Activated naive CD4-positive, alpha-beta T cell (primary cell): ENCODE measurements around the gene VAV2.
A peak's percentile ranks its signal among the peaks of the same experiment; 100 is the strongest.

ENCODE experiments used
- DNase-seq, 4 experiments: peaks; one replicate each; lab custom pipeline; 2025; lab: John Stamatoyannopoulos, UW

The VAV2 gene

GRCh38 chr9:134028076-134028475 lies 36.0 kb upstream of the VAV2 start:
- no peak for DNase-seq

DNA sequence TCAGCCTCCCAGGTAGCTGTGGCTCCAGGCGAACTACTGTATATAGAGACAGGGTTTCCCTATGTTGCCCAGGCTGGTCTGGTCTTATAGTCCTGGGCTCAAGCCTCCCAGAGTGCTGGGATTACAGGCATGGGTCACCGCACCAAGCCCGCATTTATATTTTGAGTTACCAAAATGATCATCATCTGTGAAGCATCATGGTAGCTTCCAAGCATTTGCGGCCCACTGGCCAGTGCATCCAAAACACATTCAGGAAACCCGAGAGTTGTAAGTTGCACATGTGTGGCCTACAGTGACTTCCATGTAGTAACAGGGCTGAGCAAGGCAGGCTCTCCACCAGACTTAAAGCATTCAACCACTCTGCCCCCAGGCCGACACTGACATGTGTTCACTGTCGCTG lies 35.4 kb upstream of the VAV2 start:
- DNase-seq: no peak

- DNase-seq: no peak
These were observed 34.9 kb upstream of the VAV2 start for GRCh38 chr9:134026981-134027380.

- DNase-seq: no peak
These were observed 34.5 kb upstream of the VAV2 start for GRCh38 chr9:134026581-134026980.

- DNase-seq: peak in 3 of 4 experiments; percentile 28 to 47 (median 31)
These were observed 33.8 kb upstream of the VAV2 start for GRCh38 chr9:134025606-134026541.

DNA sequence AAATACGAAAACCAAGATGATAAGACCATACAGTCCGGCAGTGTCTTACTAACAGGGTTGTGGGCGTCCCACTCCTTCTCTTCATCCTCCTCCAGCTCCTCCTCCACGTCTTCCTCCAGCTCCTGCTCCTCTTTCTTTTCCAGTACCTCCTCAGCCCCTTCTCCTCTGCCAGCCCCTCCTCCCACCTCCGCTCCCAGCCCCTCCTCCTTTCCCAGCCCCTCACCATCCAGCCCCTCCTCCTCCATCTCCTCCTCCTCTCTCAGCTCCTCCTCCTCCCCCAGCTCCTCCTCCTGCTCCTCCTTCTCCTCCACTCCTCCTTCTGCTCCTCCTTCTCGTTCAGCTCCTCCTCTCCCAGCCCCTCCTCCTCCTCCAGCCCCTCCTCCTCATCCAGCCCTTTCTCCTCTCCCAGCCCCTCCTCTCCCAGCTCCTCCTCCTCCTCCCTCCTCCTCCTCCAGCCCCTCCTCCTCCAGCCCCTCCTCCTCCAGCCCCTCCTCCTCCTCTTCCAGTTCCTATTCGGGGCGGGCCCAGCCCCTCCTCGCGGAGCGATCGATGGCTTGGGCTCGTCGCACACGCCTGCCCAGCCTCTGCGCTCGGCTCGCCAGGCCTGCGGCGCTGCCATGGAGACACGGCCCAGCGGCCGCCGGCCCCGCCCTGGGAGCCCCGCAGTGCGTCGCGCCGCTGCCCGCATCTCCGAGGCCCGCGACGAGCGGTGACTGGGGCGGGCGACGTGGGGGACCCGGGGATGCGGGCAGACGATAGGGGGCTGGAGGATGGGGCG lies 32.9 kb upstream of the VAV2 start, which contains the start of gene BRD3OS:
Gene BRD3OS, plus strand, starts transcription at position 654 of the 778 bp plus-strand sequence. CDS start 1,267 bp downstream, outside the sequence.
- DNase-seq: peak; percentile 66 to 92 (median 80)

DNA sequence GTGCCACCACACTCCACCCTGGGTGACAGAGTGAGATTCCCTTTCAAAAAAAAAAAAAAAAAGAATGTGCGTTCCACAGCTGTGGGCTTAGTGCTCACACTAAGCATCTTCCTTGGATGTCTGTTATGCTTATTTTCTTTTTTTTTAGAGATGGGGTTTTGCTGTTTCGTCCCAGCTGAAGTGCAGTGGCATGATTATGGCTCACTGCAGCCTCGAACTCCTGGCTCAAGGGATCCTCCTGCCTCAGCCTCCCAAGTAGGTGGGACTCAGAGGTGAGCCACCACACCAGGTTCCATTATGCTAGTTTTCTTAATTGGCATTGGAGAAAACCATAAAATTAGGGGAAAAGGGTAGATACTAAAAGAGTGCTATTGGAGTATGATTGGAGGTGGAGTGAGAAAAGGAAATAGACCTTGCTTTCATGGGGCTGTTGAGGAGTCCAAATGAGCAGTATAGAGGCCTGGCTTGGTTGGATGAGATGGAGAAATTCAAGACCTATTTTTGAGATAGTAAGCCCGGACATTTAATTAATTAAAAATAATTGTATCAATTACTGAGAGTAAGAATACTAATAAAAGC lies 32.2 kb upstream of the VAV2 start:
- DNase-seq: no peak

DNA sequence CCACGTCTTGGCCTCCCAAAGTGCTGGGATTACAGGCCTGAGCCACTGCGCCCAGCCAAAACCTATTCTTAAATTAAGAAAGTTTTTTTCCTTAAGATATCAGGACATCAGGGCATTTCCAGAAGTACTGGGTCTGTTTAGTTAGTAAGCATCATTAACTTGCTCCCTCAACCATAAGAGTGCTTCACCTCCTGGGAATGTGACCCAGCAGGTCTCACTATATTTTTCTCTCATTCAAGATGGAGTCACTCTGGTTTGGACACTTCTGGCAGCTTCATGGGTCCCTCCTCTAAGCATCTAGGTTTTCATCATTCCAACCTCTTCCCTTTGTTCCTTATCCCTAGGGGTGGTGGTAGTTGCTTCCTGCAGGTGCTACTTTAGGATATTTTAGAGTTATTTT lies 22.8 kb upstream of the VAV2 start:
- no peak for DNase-seq

DNA sequence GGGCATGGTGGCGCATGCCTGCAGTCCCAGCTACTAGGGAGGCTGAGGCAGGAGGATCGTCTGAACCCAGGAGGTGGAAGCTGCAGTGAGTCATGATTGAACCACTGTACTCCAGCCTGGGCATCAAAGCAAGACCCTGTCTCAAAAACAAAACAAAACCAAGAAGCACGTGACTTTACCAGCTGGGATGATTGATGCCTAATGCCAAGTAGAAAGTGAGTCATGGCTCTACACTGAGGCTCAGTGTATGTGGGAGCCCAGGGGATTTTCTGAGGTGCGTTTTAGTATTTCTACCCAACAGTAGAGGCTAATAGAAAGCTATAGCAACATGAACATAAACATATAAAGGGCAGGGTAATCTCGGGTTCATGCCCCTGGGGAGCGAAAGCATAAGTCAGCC lies 19.3 kb upstream of the VAV2 start:
- DNase-seq: no peak

DNA sequence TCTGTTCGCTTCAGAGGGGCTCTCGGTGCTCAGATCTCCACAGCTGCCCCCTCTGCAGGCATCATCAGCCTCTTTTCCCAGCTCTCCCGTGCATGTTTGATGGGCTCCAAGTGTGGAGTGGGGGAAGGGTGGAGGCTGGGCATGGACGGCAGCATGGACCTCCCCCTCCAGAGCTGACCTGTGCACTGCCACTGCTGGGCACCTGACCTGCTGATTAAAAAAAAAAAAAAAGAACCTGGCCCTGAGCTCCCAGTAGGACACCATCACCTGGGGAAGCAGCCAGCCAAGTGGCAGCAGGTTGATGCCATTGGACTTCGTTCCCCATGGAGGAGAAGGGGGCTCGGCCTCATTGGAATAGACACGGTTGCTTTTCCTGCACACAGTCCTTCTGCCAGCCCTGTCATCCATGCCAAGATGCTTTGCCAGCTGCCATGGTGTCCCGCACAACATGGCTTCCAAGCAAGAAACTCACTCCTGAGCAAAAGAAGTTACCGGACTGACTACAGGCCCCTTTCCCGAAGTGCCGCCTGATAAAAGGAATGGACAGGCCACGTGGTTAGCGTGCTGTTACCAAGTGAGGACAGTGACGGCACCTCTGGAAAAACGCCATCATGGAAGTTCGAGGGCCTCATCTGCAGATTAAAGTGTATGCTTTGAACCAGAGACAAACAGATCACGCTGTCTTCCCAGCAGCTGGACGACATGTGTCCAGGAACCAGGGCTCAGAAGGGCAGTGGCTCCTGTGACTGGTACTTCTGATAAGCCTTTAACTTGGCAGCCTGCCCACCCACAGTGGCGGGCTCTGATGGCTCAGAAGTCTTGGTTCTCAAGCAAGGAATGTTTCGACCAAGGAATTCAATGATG lies 18.4 kb upstream of the VAV2 start:
- no peak for DNase-seq

- no peak for DNase-seq
These were observed 15.4 kb upstream of the VAV2 start for GRCh38 chr9:134007571-134007970.

DNA sequence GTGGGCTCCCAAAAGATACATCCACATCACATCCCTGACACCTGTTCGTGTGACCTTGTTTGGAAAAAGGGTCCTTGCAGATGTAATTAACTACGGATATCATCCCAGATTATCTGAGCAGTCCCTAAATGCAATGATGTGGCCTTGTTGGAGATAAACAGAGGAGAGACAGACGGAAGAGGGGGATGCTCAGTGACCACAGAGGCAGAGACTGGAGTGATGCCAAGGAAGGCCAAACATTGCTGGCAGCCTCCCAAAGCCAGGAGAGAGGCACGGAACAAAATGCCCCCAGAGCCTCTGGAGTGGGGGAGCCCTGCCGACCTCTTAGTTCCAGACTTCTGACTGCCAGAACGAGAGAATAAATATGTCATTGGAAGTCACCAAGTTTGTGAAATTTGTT lies 15.0 kb upstream of the VAV2 start:
- no peak for DNase-seq

GRCh38 chr9:134005381-134005780 lies 13.3 kb upstream of the VAV2 start:
- DNase-seq: no peak

- DNase-seq: no peak
These were observed 12.8 kb upstream of the VAV2 start for GRCh38 chr9:134004881-134005280.

DNA sequence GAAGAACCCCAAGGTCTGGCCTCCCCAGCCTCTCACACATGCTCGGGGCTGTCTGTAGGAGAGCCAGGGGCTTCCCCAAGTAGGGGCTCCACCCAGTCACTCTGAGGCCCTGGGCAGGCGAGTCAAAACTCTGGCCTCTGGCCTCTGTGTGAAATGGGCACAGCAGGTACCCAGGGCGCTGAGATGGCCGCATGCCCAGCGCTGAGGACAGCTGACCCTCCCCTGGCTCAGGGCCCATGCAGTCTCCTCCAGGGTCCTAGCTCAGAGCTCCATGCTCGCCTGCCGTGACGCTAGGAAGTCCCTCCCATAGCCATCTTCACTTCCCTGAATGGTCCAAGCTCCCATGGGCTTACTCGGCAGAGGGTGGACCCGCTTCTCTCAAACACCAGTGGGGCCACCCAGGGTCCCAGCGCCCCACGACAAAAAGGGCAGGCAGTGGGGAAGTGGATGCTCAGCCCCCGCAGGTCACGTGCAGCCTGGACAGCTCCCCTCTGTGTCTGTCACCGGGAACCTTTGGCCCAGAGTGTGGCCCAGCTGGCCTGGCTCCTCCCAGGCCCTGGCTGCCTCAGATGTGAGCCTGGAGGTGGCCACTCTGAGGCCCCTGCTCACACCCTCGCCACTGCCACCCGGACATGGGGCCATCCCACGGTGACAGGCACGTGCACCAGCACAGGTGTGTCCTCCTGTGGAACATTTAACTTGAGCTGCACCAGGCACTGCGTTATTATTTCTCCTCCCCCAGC lies 12.2 kb upstream of the VAV2 start:
- no peak for DNase-seq

GRCh38 chr9:134003237-134003636 lies 11.1 kb upstream of the VAV2 start:
- no peak for DNase-seq

GRCh38 chr9:134002796-134003195 lies 10.7 kb upstream of the VAV2 start:
- no peak for DNase-seq

GRCh38 chr9:133999851-134000265 lies 7.7 kb upstream of the VAV2 start:
- no peak for DNase-seq

- DNase-seq: no peak
These were observed 6.9 kb upstream of the VAV2 start for GRCh38 chr9:133998915-133999595.

- DNase-seq: no peak
These were observed 5.5 kb upstream of the VAV2 start for GRCh38 chr9:133997584-133997983.
